ENCODE measurements around the gene MFNG.
A peak's percentile ranks its signal among the peaks of the same experiment; 100 is the strongest.
"Not testable (repeated sequence)": the region's sequence is repeated elsewhere in the genome, so short reads cannot be mapped to it uniquely, and the experiment has no call there.

MFNG gene, protein sequence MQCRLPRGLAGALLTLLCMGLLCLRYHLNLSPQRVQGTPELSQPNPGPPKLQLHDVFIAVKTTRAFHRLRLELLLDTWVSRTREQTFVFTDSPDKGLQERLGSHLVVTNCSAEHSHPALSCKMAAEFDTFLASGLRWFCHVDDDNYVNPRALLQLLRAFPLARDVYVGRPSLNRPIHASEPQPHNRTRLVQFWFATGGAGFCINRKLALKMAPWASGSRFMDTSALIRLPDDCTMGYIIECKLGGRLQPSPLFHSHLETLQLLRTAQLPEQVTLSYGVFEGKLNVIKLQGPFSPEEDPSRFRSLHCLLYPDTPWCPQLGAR

DNA sequence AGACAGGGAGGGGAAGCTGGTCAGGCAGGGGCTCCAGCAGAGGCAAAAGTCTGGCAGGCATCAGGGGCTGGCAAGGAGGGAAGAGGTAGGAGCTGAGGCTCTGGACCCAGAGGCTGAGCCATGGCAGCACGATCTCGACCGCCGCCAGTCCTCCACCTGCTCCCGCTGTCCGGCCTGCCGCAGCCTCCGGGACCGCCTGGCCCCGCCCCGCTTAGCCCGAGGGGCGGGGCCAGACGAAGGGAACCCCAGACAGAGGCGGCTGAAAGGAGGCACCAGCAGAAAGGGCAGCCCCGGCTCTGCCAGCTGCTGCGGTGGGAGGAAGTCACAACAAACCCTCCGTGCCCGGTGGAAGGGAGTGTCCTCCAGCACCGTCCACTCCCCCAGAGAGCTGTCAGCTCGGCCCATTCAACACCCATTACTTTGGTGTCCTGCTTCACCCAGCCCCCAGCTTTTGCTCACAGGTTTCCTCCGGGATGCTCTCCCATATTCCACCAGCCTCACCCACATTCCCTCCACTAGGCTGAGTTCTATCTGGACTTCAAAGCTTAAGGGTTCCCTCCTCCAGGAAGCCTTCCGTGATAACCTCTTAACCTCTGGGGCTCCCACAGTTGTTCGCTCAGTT is at the start of gene MFNG:
MFNG (minus strand) TSS at position 161 of the 622 bp plus-strand sequence. CDS start 207 bp downstream, outside the sequence.
- no peak within 1 kb of the TSS for H3K4me3 ChIP-seq (ENCODE audit: low read depth, low read length)
- TF ChIP-seq, protein P1, sequence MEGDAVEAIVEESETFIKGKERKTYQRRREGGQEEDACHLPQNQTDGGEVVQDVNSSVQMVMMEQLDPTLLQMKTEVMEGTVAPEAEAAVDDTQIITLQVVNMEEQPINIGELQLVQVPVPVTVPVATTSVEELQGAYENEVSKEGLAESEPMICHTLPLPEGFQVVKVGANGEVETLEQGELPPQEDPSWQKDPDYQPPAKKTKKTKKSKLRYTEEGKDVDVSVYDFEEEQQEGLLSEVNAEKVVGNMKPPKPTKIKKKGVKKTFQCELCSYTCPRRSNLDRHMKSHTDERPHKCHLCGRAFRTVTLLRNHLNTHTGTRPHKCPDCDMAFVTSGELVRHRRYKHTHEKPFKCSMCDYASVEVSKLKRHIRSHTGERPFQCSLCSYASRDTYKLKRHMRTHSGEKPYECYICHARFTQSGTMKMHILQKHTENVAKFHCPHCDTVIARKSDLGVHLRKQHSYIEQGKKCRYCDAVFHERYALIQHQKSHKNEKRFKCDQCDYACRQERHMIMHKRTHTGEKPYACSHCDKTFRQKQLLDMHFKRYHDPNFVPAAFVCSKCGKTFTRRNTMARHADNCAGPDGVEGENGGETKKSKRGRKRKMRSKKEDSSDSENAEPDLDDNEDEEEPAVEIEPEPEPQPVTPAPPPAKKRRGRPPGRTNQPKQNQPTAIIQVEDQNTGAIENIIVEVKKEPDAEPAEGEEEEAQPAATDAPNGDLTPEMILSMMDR (conservative IDR thresholded peaks at IDR 0.05; ENCODE audit: low read depth, low read length) = peak; percentile 12
- DNase-seq (ENCODE audit: low read depth) = peak; percentile 48

DNA sequence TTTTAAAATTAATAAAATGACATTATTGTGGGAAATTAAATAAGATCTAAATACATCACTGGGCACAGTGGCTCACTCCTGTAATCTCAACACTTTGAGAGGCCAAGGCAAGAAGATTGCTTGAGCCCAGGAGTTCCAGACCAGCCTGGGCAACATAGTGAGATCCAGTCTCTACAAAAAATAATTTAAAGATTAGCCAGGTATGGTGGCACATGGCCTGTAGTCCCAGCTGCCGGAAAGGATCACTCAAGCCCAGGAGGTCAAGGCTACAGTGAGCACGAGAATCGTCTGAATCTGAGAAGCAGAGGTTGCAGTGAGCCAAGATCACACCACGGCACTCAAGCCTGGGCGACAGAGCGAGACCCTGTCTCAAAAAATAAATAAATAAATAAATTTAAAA is 49.0 kb upstream of the MFNG start:
- TF ChIP-seq, protein P1 (conservative IDR thresholded peaks at IDR 0.05; ENCODE audit: low read depth, low read length) = no peak
- no peak overlapping the region for H3K4me3 ChIP-seq (ENCODE audit: low read depth, low read length)
- DNase-seq (ENCODE audit: low read depth) = no peak

DNA sequence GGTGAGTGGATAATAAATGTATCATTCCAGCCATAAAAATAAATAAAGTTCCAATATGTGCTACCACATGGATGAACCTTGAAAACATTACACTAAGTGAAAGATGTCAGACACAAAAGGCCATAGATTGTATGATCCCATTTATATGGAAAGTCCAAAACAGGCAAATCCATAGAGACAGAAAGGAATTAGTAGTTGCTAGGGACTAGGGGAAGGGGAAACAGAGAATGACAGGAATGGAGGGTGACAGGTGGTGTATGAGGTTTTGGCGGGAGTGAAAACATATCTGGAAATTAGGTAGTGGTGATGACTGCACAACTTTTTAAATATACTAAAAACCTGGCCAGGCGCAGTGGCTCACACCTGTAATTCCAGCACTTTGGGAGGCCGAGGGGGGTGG is 48.3 kb upstream of the MFNG start:
- TF ChIP-seq, protein P1 (conservative IDR thresholded peaks at IDR 0.05; ENCODE audit: low read depth, low read length) = no peak
- DNase-seq (ENCODE audit: low read depth) = no peak
- H3K4me3 ChIP-seq (ENCODE audit: low read depth, low read length) = no peak overlapping the region

DNA sequence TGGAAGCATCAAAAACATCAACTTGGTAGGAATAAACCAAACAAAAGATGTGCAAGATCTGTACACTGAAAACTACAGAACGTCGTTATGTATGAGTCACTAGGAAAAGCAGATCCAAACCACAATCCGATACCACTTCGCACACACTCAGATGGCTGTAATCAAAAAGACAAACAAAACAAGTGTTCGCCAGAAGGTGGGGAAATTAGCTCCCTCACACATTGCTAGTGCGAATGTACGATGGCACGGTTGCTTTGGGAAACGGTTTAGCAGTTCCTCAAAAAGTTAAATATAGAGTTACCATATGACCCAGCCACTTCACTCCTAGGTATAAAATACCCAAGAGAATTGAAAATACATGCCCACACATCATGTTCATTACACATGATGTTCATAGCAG is 47.8 kb upstream of the MFNG start:
- no peak overlapping the region for H3K4me3 ChIP-seq (ENCODE audit: low read depth, low read length)
- TF ChIP-seq, protein P1 (conservative IDR thresholded peaks at IDR 0.05; ENCODE audit: low read depth, low read length) = peak; percentile 8
- peak; percentile 85 for DNase-seq (ENCODE audit: low read depth)

DNA sequence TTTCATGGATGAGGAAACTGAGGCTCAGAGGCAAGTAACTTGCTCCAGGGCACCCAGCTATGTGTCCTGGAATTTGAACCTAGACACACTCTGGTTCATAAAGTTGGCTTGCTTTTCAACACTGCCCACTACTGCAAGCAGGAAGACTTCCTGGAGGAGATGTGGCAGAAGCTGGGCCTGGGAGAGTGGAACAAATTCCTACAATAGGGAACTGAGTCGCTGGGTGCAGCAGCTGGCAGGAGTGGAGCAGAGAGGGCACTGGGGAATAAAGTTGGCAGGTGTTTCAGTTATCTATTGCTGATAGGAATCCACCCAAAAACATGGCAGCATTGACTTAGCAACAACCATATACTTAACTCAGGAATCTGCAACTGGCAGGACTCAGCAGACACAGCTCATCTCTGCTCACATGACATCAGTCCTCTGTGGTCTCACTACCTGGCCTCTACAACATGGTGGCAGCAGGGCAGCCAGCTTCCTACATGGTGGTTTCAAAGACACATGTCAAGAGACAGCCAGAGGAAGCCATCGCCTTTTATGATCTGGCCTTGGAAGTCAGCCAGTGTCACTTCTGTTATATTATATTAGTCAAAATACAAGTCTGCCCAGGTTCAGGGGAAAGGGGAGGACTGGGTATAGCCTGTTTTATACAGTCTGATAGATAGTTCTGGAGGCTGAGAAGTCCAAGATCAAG is 43.6 kb upstream of the MFNG start:
- TF ChIP-seq, protein P1 (conservative IDR thresholded peaks at IDR 0.05; ENCODE audit: low read depth, low read length) = no peak
- no peak overlapping the region for H3K4me3 ChIP-seq (ENCODE audit: low read depth, low read length)
- no peak for DNase-seq (ENCODE audit: low read depth)

DNA sequence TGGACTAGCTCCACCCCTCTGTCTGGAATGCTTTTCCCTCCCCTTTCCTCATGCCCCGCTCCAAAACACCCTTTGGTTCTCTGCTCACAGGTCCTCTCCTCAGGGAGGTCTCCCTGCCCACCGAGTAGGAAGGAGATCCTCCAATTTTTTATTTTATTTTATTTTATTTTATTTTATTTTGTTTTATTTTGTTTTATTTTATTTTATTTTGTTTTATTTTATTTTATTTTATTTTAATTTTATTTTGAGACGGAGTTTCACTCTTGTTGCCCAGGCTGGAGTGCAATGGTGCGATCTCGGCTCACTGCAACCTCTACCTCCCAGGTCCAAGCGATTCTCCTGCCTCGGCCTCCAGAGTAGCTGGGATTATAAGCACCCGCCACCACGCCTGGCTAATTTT is 41.8 kb upstream of the MFNG start:
- H3K4me3 ChIP-seq (ENCODE audit: low read depth, low read length); DNase-seq (ENCODE audit: low read depth): not testable (repeated sequence)

DNA sequence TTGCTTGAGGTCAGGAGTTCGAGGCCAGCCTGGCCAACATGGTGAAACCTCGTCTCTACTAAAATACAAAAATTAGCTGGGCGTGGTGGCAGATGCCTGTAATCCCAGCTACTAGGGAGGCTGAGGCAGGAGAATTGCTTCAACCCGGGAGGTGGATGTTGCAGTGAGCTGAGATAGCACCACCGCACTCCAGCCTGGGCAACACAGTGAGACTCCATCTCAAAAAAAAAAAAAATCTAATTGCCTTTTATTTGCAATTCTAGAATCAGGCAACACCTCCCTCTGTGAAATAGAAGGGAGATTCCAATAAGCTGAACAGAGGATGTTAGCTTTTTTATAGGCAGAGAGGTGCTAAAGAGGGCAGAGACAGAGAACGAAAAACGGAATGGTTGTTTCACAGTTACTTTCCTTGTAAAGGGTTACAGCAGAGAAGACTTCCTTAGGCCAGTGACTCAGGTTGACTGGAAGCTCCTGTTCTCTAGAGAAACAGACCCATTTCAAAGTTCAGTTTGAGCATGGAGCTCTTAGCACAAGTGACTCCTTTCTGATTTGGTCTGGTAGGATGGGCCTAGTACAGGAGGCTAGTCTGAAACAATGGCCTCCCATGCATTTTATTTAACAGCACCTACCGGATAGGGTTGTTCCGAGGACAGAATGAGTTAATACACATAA is 41.0 kb upstream of the MFNG start:
- not testable (repeated sequence) for H3K4me3 ChIP-seq (ENCODE audit: low read depth, low read length); DNase-seq (ENCODE audit: low read depth)
